ENCODE results near the gene CABP4.

CABP4 gene

DNA sequence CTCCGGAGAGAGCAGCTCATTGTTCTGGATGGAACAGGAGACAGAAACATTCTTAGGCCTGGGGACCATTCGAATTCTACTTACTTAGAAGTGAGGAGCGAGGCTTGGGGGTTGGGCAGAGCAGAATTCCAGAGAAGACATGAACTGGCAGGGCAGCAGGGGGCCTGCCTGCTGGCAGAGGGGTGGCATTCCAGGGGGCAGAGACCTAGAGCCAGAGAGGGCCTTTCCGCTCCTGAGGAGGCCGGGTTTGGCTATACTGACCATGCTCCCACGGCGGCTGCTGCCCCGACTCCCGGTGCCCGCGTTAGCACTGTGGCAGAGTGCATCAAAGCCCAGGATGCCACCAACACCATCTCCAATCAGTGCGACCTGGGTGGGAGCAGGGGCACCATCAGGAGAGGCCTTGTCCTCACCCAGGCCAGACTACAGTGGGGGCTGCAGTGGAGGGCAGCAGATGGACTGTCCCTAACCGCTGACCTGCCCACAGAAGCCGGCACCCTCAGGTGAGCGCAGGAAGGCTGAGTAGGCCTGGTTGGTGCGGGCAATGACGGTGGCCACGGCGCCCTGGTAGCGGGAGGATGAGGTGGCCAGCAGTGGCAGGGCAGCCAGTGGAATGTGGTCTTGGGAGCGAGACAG, 42.6 kb downstream of the CABP4 start:
- H3K4me1 Mint-ChIP-seq (ENCODE audit: low read depth): peaks cover 14% of the 10 kb centered on the region
- H3K27me3 Mint-ChIP-seq (ENCODE audit: low read depth): no peaks in the 10 kb centered on the region
- H3K36me3 Mint-ChIP-seq (ENCODE audit: low read depth): peaks cover 25% of the 10 kb centered on the region
- no peaks in the 10 kb centered on the region for H3K9me3 Mint-ChIP-seq
- no peak overlapping the region for H3K4me3 Mint-ChIP-seq
- H3K27ac Mint-ChIP-seq: no peak overlapping the region

DNA sequence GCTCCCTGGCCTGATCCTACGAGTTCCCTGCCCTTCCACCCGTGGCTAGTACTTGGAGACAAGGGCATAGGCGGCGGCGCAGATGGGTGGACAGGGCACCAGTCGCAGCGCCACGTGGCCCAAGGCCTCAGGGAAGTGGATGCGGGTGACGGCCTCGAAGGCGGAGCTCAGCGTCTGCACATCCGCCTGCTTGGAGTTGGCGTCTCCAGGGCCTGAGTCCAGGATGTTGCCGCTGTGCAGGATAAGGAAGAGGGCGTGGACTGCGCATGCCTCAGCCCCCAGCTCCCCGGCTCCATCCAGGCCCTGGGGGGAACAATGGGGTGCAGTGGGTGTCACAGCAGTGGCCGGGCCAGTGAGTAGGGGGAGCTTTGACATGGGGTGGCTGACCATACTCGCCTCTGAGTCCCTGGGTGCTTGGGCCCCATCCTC, 43.4 kb downstream of the CABP4 start:
- no peak overlapping the region for H3K27ac Mint-ChIP-seq
- H3K4me3 Mint-ChIP-seq: no peak overlapping the region
- peaks cover 26% of the 10 kb centered on the region for H3K36me3 Mint-ChIP-seq (ENCODE audit: low read depth)
- peaks cover 16% of the 10 kb centered on the region for H3K4me1 Mint-ChIP-seq (ENCODE audit: low read depth)
- H3K27me3 Mint-ChIP-seq (ENCODE audit: low read depth): no peaks in the 10 kb centered on the region
- no peaks in the 10 kb centered on the region for H3K9me3 Mint-ChIP-seq

DNA sequence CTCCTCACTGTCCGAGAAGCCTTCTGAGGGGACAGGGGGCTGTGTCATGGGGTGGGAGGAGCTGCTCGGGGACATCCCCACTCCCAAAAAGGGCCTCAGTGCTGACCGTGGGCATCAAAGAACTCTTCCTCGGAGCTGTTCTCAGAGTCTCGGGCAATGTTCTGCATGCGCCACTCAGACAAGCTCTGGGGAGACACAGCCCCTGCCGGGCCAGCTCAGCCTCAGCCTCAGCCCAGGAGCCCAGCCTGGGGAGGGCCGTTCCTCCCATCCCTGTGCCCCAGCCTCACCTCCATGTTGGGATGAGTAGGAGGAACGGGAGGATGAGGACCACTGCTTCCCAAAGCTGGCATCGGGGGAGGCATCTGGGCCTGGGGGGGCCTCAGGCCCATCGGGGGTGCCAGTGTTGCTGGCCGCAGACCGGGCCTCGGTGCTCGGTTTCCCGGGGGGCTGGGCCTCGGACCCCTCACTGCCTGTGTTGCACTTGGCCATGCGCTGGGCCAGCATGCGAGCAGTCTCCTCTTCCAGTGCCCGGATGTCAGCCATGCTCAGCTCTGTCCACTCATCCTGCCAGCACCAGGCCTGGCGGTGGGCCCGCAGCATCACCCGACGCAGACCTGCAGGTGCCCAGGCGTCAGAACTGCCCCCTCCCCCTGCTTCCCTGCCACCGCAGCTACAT, 44.8 kb downstream of the CABP4 start:
- Mint-ChIP-seq H3K27ac (no peak overlapping the region), H3K9me3 (no peaks in the 10 kb centered on the region), H3K4me3 (no peak overlapping the region), H3K36me3 (ENCODE audit: low read depth) (peaks cover 26% of the 10 kb centered on the region), H3K4me1 (ENCODE audit: low read depth) (peaks cover 16% of the 10 kb centered on the region), H3K27me3 (ENCODE audit: low read depth) (no peaks in the 10 kb centered on the region)

DNA sequence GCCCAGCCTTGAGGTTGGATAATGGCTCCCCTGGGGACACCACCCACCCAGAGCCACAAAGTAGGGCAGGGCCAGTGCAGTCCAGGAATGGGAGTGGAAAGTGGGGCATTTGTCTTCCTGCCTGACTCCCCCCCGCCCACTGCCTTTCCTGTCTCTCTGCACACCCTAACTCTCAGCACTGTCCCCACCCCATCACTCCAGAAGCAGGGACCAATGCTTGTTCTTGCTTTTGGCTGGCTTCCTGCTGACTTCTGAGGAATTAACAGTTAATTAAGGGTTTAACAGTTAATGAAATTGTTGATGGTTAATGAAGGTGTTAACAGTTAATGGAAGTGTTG, 45.3 kb downstream of the CABP4 start:
- H3K9me3 Mint-ChIP-seq: no peaks in the 10 kb centered on the region
- no peaks in the 10 kb centered on the region for H3K27me3 Mint-ChIP-seq (ENCODE audit: low read depth)
- no peak overlapping the region for H3K4me3 Mint-ChIP-seq
- peaks cover 27% of the 10 kb centered on the region for H3K36me3 Mint-ChIP-seq (ENCODE audit: low read depth)
- H3K4me1 Mint-ChIP-seq (ENCODE audit: low read depth): peaks cover 17% of the 10 kb centered on the region
- no peak overlapping the region for H3K27ac Mint-ChIP-seq

DNA sequence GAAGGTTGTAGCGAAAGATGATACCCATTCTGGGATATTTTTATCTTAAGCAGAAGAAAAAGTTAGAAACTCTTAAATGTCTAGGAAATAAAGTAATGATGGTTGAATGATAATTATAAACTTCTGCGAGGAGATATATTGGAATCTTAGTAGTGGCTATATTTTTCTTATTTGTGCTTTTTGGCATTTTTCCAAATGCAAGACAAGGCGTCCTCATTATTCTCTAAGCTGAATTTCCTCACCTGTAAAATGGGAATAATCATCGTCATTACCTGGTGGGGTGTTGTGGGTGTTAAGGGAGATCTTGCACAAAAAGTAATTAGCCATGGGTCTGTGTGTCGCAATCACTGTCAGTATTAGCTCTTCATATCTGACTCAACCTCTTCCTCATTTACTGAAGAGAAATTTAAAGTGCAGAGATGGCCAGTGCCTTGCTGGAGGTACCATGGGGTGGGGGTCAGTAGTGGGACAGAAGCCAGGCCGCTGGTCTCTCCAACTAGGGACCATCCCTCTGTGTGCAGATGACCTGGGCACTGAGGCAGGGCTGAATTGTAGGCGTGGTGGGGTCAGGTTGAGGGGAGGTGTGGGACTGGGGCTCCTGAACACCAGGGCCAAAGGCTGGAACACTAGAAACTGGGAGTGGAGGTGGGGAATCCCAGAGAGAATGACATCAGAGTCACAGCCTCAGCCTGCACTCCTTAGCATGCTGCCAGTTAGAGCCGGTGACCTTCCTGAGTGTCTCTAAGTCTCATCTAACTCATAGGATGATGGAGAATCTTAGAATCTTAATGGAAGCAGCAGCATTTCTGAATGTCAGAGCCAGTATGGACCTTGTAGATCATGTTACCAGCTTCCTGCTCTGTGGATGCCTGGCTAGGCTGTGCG, 45.9 kb downstream of the CABP4 start:
- Mint-ChIP-seq H3K9me3 (no peaks in the 10 kb centered on the region), H3K27ac (no peak overlapping the region), H3K4me1 (ENCODE audit: low read depth) (peaks cover 23% of the 10 kb centered on the region), H3K36me3 (ENCODE audit: low read depth) (peaks cover 24% of the 10 kb centered on the region), H3K27me3 (ENCODE audit: low read depth) (no peaks in the 10 kb centered on the region), H3K4me3 (no peak overlapping the region)

DNA sequence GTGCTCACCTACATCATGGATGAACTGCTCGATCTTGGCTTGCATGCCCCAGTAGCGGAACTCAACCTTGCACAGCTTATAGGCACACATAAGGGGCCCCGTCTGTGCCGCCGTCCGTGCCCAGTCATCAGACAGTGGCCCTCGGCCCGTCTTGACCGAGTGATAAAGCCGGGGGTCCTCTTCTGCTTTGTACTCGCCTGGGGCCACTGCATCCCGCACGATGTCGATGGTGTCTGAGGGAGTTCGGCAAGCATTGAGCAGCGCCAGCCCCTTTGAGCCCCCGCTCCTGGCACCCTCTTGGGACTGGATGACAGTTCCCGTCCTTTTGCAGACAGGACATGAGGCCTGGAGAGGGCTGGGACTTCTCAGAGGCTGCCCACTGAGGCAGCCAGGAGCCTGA, 46.7 kb downstream of the CABP4 start:
- H3K4me3 Mint-ChIP-seq: no peak overlapping the region
- peaks cover 31% of the 10 kb centered on the region for H3K4me1 Mint-ChIP-seq (ENCODE audit: low read depth)
- H3K36me3 Mint-ChIP-seq (ENCODE audit: low read depth): peaks cover 25% of the 10 kb centered on the region
- H3K27ac Mint-ChIP-seq: no peak overlapping the region
- no peaks in the 10 kb centered on the region for H3K27me3 Mint-ChIP-seq (ENCODE audit: low read depth)
- no peaks in the 10 kb centered on the region for H3K9me3 Mint-ChIP-seq

DNA sequence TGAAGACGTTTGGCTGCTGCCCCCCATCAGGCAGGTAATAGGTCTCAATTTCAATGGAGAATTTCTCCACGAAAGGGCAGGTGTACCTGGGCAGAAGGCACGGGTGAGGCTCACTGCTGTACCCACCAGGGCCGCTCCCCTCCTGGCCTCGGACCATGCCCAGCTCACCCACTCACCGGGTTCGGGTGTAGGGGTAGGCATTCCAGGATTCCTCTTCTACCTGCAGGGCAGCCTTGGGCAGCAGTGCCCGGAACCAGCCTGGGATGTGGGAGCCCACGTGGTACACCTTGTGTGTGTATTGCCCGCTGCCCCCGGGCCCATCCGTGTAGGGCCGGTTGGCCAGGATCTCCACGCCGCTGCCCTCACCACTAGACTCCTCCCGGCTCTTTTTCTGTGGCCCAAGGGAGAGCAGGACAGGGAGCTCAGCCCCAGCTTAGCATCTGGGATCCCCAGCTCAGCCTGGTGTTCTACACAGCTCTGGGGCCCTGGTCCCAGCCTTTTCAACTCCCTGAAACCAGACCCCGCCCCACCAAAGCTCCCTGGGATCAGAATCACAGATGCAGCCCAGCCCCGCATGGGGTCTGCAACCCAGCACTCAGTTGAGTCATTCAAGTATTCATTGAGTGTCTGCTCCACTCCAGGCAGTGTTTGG, 47.3 kb downstream of the CABP4 start:
- Mint-ChIP-seq H3K27me3 (ENCODE audit: low read depth) (no peaks in the 10 kb centered on the region), H3K4me1 (ENCODE audit: low read depth) (peaks cover 36% of the 10 kb centered on the region), H3K27ac (peak overlapping the region; percentile 1), H3K9me3 (no peaks in the 10 kb centered on the region), H3K4me3 (peak overlapping the region; percentile 69), H3K36me3 (ENCODE audit: low read depth) (peaks cover 29% of the 10 kb centered on the region)

DNA sequence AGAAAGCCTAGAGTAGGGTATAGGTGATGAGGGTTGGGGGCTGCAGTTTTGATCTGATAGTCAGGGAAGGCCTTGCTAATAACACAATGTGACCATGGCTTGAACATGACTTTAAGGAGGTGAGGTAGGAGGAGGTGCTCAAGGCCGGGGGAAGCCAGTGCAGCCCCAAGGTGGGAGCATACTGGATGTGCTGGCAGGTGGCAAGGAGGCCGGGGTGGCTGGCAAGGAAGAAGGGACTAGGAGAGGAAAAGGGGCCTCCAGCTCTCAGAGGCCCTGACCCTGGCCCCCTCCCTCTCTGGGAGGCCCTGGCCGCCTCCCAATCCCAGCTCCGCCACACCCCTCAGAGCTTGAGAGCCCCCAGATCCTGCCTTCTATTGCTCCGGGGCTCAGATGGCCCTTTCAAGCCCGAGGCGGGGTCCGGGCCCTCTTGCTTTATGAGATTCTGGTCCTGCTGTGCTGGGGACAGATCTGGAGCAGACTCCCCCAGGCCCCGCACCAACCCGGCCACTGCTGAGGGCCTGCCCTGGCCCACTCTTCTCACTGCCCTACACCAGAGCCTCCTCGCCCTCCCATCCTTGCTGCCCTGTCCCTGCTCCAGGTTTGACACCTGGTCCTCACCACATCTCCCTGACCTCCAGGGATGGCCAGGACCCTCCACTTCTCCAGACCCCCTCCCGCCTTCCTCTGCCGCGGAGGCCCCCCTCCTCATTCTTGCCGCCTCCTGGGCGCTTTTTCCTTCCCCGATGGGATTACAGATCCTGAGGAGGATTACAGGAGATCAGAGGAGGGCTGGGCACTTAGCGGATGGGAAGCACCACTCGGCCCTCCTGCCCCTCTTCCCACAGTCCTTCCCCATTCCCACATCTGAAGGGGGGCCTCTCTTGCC, 48.2 kb downstream of the CABP4 start:
- H3K27me3 Mint-ChIP-seq (ENCODE audit: low read depth): no peaks in the 10 kb centered on the region
- no peaks in the 10 kb centered on the region for H3K9me3 Mint-ChIP-seq
- peak overlapping the region; percentile 1 for H3K27ac Mint-ChIP-seq
- peak overlapping the region; percentile 69 for H3K4me3 Mint-ChIP-seq
- H3K4me1 Mint-ChIP-seq (ENCODE audit: low read depth): peaks cover 36% of the 10 kb centered on the region
- H3K36me3 Mint-ChIP-seq (ENCODE audit: low read depth): peaks cover 29% of the 10 kb centered on the region

DNA sequence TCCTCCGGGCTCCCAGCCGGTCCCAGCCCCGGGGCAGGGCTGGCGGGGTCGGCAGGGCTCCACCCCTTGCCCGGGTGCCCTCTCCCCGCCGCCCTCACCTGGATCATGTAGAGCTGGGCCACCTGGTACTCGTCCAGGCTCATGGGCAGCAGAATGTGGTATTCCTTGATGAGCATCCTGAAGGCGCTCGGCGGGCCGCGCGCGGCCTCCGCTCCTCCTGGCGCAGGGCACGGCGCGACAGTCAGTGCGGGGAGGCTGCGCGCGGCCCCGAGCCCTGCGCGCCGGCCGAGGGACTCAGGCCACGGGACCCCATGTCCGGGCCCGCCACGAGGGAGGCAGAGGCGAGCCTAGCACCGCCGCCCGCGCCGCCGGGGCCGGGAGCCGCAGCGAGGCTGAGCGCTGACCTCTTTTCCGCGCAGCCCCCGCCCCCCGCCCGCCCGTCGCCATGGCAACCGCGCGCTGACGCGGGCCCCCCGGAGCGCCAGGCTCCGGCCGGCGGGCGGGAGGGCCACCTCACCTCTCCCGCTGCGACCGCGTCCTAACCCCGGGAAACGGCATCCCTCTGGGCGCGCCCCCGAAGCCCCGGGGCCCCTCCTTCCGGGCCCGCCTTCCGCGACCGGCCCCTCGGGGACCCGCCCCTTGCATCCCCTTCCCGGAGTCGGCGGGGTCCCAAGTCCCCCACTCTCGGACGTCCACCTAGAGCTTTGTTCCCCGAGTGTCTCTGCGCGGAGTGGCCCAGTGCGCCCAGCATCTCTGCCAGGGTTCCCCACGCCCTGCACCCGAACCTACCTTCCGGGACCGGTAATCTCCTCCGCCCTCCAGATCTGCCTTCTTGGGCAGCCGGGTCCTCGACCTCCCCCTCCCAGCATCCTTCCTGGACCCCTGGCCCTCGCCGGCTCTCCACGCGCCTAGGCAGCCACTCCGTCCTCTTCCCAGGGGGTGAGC, 49.1 kb downstream of the CABP4 start:
- Mint-ChIP-seq H3K27ac (peak overlapping the region; percentile 80), H3K36me3 (ENCODE audit: low read depth) (peaks cover 28% of the 10 kb centered on the region), H3K4me1 (ENCODE audit: low read depth) (peaks cover 44% of the 10 kb centered on the region), H3K9me3 (no peaks in the 10 kb centered on the region), H3K4me3 (peak overlapping the region; percentile 89), H3K27me3 (ENCODE audit: low read depth) (no peaks in the 10 kb centered on the region)

DNA sequence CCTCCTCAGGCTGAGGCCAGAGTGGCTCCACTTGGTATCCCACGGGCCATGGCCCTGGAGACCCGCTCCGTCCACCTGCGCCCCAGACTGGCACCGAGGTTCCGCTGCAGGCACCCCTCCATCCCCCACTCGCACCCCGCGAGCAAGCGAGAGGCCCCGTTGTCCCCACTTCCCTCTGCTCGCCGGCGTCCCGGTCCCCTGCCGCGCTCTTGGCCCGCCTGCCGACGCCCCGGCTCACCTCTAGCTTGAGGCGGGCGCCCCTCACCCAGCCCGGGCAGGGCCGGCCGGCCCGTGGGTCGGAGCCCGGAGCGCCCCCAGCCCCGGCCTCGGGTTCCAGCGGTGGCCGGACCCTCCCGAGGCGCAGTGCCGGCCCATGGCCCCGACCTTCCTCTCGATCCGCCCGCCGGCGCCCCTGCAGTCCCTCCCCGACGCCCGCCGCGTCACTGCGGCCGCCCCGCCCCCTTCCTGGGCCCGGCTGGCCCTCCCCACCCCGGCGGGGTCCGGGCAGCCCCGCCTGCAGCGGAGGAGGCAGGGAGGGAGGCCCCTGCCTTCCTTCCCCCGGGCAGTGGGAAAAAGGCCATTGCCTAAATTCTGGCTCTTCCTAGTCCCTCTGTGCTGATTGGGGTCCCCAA, 49.9 kb downstream of the CABP4 start, which contains the start of gene PITPNM1:
Gene PITPNM1, minus strand, starts transcription at position 414 of the 632 bp plus-strand sequence. CDS start 1,183 bp downstream, outside the sequence.
- no peaks in the 10 kb centered on the region for H3K9me3 Mint-ChIP-seq
- peak within 1 kb of the TSS; percentile 91 for H3K4me3 Mint-ChIP-seq
- peaks cover 23% of the 10 kb centered on the region for H3K36me3 Mint-ChIP-seq (ENCODE audit: low read depth)
- peak within 1 kb of the TSS; percentile 96 for H3K27ac Mint-ChIP-seq
- no peaks in the 10 kb centered on the region for H3K27me3 Mint-ChIP-seq (ENCODE audit: low read depth)
- H3K4me1 Mint-ChIP-seq (ENCODE audit: low read depth): peaks cover 47% of the 10 kb centered on the region

DNA sequence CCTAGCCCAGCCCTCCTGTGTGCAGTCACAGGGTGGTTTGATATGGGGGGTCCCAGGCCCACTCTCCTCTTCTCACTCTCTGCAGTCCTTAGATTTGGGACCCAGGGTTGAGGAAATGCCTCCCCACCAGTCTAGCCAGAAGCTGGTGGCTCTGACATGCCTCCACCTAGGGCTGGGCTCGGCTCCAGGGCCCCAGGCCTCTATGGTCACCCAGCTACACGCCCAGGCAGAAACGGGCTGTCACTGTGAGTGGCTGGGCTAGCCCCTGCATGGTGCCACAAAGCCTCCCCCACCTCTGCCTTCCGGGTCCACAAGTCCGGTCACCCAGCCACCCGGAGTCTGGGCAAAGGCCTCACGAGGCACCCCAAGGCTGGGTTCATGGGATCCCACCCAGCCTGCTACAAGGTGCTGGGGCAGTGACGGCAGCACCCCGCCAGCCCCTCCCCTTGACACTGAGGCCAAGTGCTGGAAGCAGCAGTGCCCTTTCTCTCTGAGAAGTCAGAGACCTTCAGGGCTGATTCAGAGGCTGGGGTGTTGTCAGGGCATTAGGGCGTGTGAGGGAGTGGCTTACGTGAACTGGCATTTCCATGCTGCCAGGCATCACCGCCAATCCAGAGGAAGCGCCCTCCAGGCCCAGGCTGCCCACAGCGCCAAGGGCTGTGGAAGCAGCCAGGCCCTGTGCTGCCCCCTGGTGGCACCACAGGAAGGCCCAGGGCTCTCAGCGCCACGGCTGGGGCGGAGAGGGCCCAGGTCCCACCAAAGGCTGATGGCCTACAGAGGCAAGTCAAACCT, 50.6 kb downstream of the CABP4 start:
- Mint-ChIP-seq H3K4me3 (peak overlapping the region; percentile 91), H3K36me3 (ENCODE audit: low read depth) (peaks cover 19% of the 10 kb centered on the region), H3K4me1 (ENCODE audit: low read depth) (peaks cover 44% of the 10 kb centered on the region), H3K27ac (peak overlapping the region; percentile 96), H3K9me3 (no peaks in the 10 kb centered on the region), H3K27me3 (ENCODE audit: low read depth) (peaks cover 5% of the 10 kb centered on the region)
